ENCODE data around the gene C3orf52.

C3orf52 gene

DNA sequence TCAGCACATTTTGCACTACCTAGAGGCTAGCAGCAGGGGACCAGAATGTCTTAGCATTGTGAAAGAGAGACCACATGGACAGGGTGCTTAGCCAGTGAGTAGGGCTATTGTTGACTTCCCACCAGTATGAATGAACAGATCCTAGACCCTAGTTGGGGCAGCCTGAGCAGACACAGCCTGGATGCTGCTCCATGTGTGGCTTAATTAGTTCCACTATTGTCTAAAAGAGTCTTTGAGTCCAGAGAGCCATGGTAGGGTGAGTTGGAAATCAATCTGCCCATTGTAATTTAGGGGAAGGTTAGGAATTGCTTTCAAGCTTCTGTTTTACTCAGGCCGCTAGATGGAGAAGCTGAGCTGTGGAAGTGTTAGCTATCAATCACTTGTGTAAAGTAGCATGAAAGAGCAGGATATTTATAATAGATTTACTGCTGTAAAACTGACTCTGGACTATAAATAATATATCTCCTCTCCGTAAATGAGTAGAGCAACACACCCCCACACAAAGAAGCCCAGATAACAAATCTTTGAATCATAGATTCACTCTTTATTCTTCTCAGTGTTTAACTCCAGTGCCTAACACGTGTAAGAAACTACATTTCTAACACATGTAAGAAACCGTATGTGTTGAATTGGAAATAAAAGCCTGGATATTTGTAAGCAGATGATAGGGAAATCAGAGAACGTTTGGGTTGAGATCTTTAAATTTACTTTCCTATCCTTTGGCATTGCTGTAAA lies 50.9 kb downstream of the C3orf52 start:
- DNase-seq (ENCODE audit: low spot score) = peak; percentile 87

DNA sequence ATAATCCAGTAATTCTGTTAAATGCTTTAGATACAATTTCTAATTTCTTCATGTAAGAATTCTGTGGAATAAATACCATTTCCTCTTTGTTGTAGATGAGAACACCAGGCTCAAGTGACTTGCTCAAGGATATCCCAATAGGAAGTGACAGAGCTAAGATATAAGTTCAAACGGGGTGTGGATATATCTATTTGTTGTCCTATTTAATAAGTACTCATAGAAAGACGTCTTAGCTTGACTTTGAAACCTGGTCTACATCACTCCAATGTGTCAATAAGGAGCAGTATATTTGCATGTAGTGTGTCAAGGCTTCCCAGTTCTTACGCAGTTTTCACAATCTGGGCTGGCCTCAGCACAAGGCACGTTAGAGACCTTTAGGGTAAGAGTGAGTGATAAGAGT lies 51.6 kb downstream of the C3orf52 start:
- no peak for DNase-seq (ENCODE audit: low spot score)

- no peak for DNase-seq (ENCODE audit: low spot score)
Observed at GRCh38 chr3:112138219-112138969, 52.2 kb downstream of the C3orf52 start.

DNA sequence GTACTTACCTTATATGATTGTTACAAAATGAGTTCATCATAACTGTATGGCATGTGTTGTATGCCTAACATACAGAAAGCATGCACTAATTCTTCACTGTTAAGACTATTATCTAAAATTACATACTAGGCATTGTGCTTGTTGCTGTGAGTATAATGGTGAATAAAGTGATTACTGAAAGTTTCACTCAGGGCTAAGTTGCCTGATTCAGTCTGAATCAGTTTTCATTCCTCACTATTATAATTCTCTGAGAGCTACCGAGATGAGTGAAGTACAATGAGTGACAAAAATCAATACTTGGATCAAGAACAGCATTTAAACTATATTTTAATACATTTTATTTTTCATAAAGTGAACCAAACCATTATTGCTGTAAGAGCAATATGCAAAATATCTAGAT lies 54.4 kb downstream of the C3orf52 start:
- DNase-seq (ENCODE audit: low spot score) = no peak

DNA sequence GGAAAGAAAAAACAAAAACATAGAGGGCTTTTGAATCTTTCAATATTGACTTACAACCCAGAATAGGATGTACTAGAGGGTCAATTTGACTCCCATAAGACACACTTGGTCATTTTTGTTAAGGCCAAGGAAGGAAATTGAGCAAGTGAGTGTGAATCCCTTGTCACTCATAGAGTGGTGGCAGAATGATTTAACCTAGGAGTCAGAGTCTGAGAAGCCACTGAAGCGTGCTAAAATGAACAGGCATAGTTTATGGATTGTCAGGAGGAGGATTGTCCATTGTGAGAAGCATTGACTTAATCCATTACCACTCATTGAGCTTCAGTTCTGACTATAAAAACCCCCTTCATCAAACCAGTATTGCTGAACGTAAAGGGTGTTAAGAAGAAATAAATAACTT lies 55.1 kb downstream of the C3orf52 start:
- no peak for DNase-seq (ENCODE audit: low spot score)

GRCh38 chr3:112143251-112143650 lies 57.1 kb downstream of the C3orf52 start:
- DNase-seq (ENCODE audit: low spot score) = no peak

GRCh38 chr3:112143689-112144088 lies 57.5 kb downstream of the C3orf52 start:
- no peak for DNase-seq (ENCODE audit: low spot score)

- no peak for DNase-seq (ENCODE audit: low spot score)
Observed at GRCh38 chr3:112149136-112149535, 62.9 kb downstream of the C3orf52 start.

GRCh38 chr3:112167758-112168157 lies 81.6 kb downstream of the C3orf52 start:
- DNase-seq (ENCODE audit: low spot score) = no peak
